Measurements from ENCODE around the gene PFKFB3.

PFKFB3 gene

GRCh38 chr10:6226216-6226615, 23.5 kb downstream of the PFKFB3 start:
- no peak overlapping the region for H3K4me3 ChIP-seq (ENCODE audit: low read length)
- TF ChIP-seq ZNF274 (IDR thresholded peaks at IDR 0.05; ENCODE audit: low read depth, low read length), result no peak

GRCh38 chr10:6227346-6227745, 24.6 kb downstream of the PFKFB3 start:
- no peak for TF ChIP-seq ZNF274 (IDR thresholded peaks at IDR 0.05; ENCODE audit: low read depth, low read length)

GRCh38 chr10:6228010-6228511, 25.3 kb downstream of the PFKFB3 start:
- H3K4me3 ChIP-seq (ENCODE audit: low read length), result no peak overlapping the region
- no peak for TF ChIP-seq ZNF274 (IDR thresholded peaks at IDR 0.05; ENCODE audit: low read depth, low read length)

More at GRCh38 chr10:6227346-6227745, 24.6 kb downstream of the PFKFB3 start:
- no peak overlapping the region for H3K4me3 ChIP-seq (ENCODE audit: low read length)

GRCh38 chr10:6228647-6229046, 25.9 kb downstream of the PFKFB3 start:
- H3K4me3 ChIP-seq (ENCODE audit: low read length), result no peak overlapping the region

GRCh38 chr10:6229290-6229689, 26.6 kb downstream of the PFKFB3 start:
- no peak overlapping the region for H3K4me3 ChIP-seq (ENCODE audit: low read length)
- no peak for TF ChIP-seq ZNF274 (IDR thresholded peaks at IDR 0.05; ENCODE audit: low read depth, low read length)

More at GRCh38 chr10:6228647-6229046, 25.9 kb downstream of the PFKFB3 start:
- no peak for TF ChIP-seq ZNF274 (IDR thresholded peaks at IDR 0.05; ENCODE audit: low read depth, low read length)

- no peak for TF ChIP-seq ZNF274 (IDR thresholded peaks at IDR 0.05; ENCODE audit: low read depth, low read length)
- no peak overlapping the region for H3K4me3 ChIP-seq (ENCODE audit: low read length)
Measured at GRCh38 chr10:6229746-6230145, 27.0 kb downstream of the PFKFB3 start.

- H3K4me3 ChIP-seq (ENCODE audit: low read length), result no peak overlapping the region
- TF ChIP-seq ZNF274 (IDR thresholded peaks at IDR 0.05; ENCODE audit: low read depth, low read length), result no peak
Measured at GRCh38 chr10:6230315-6230714, 27.6 kb downstream of the PFKFB3 start.

GRCh38 chr10:6231146-6231545, 28.4 kb downstream of the PFKFB3 start:
- no peak overlapping the region for H3K4me3 ChIP-seq (ENCODE audit: low read length)
- no peak for TF ChIP-seq ZNF274 (IDR thresholded peaks at IDR 0.05; ENCODE audit: low read depth, low read length)

- H3K4me3 ChIP-seq (ENCODE audit: low read length), result no peak overlapping the region
- no peak for TF ChIP-seq ZNF274 (IDR thresholded peaks at IDR 0.05; ENCODE audit: low read depth, low read length)
Measured at GRCh38 chr10:6231730-6232129, 29.0 kb downstream of the PFKFB3 start.

GRCh38 chr10:6232225-6232807, 29.6 kb downstream of the PFKFB3 start:
- no peak for TF ChIP-seq ZNF274 (IDR thresholded peaks at IDR 0.05; ENCODE audit: low read depth, low read length)
- no peak overlapping the region for H3K4me3 ChIP-seq (ENCODE audit: low read length)

- no peak for TF ChIP-seq ZNF274 (IDR thresholded peaks at IDR 0.05; ENCODE audit: low read depth, low read length)
- H3K4me3 ChIP-seq (ENCODE audit: low read length), result no peak overlapping the region
Measured at GRCh38 chr10:6232846-6233724, 30.4 kb downstream of the PFKFB3 start.

- TF ChIP-seq ZNF274 (IDR thresholded peaks at IDR 0.05; ENCODE audit: low read depth, low read length), result no peak
- no peak overlapping the region for H3K4me3 ChIP-seq (ENCODE audit: low read length)
Measured at GRCh38 chr10:6233725-6234277, 31.1 kb downstream of the PFKFB3 start.

- no peak for TF ChIP-seq ZNF274 (IDR thresholded peaks at IDR 0.05; ENCODE audit: low read depth, low read length)
- H3K4me3 ChIP-seq (ENCODE audit: low read length), result no peak overlapping the region
Measured at GRCh38 chr10:6234371-6234770, 31.6 kb downstream of the PFKFB3 start.

- H3K4me3 ChIP-seq (ENCODE audit: low read length), result no peak overlapping the region
- no peak for TF ChIP-seq ZNF274 (IDR thresholded peaks at IDR 0.05; ENCODE audit: low read depth, low read length)
Measured at GRCh38 chr10:6236349-6237198, 33.8 kb downstream of the PFKFB3 start.
